MCF 10A (cell line): ENCODE measurements around the gene SESTD1. TPM values are rescaled to one million over a fixed set of nuclear protein-coding genes. Genes with fewer than 3 reads are reported as not detected.

Source experiments
- BruUV-seq: library from RNA; stranded (reverse); fragments of 400-500 nt; replicated peaks from 2 replicates; lab custom pipeline; 2021; lab: Mats Ljungman, UMichigan
- CTCF ChIA-PET: fragments of 300-600 bp; sonication (Branson Sonifier 250); formaldehyde crosslinking; extraction: SDS; loops from one replicate; lab custom pipeline; 2021; ENCODE audit warnings: antibody characterized with exemption, inconsistent platforms; lab: Yijun Ruan, JAX
- POLR2A ChIA-PET: fragments of 300-600, 350-650 bp; sonication (Branson Sonifier 250); formaldehyde crosslinking; extraction: SDS; loops from one replicate; lab custom pipeline; 2020; ENCODE audit warnings: antibody characterized with exemption, inconsistent platforms; lab: Yijun Ruan, JAX
- DNase-seq: peaks from one replicate; pipeline ENCODE4 v3.0.0-alpha.2; 2018; ENCODE audit not compliant: unreplicated experiment
- H3K27ac Mint-ChIP-seq: one replicate; pipeline ENCODE4 v1.8.0; 2022; ENCODE audit warnings: mild to moderate bottlenecking, low read depth, mixed read lengths; ENCODE audit not compliant: unreplicated experiment
- H3K27me3 Mint-ChIP-seq: one replicate; pipeline ENCODE4 v1.8.0; 2022; ENCODE audit warnings: mixed read lengths; ENCODE audit not compliant: insufficient read depth, unreplicated experiment
- H3K36me3 Mint-ChIP-seq: one replicate; pipeline ENCODE4 v1.8.0; 2022; ENCODE audit warnings: mild to moderate bottlenecking, moderate library complexity, mixed read lengths; ENCODE audit not compliant: insufficient read depth, unreplicated experiment
- H3K4me1 Mint-ChIP-seq: one replicate; pipeline ENCODE4 v1.8.0; 2022; ENCODE audit warnings: mixed read lengths; ENCODE audit not compliant: insufficient read depth, unreplicated experiment
- H3K4me3 Mint-ChIP-seq: one replicate; pipeline ENCODE4 v1.8.0; 2022; ENCODE audit warnings: mild to moderate bottlenecking, moderate library complexity, mixed read lengths; ENCODE audit not compliant: unreplicated experiment
- H3K9me3 Mint-ChIP-seq: one replicate; pipeline ENCODE4 v1.8.0; 2022; ENCODE audit warnings: mixed read lengths; ENCODE audit not compliant: unreplicated experiment
- CTCF ChIP-seq: fragments of 200-600 bp; IDR thresholded peaks from one replicate; pipeline ENCODE4 v1.8.0; 2022; ENCODE audit warnings: antibody characterized with exemption, mild to moderate bottlenecking; ENCODE audit not compliant: unreplicated experiment
- intact Hi-C: fragments of 100-400 bp; cut with micrococcal nuclease; formaldehyde crosslinking; loops from 2 replicates; pipeline ENCODE4 v1.14.1; 2022
- total RNA-seq: library from RNA; stranded (reverse); gene quantifications from 2 replicates; pipeline ENCODE4 v1.2.3, GENCODE V29; 2022

The SESTD1 gene
- total RNA-seq, 1 experiment from 2014 or later = 43.0 TPM

GRCh38 chr2:179285060-179285459, 20.4 kb upstream of the SESTD1 start:
- intact Hi-C loops = no loop called here
- H3K9me3 Mint-ChIP-seq = peaks cover 6% of the 10 kb centered on the region
- H3K27ac Mint-ChIP-seq = no peak overlapping the region
- BruUV-seq = no TSS peak
- CTCF ChIA-PET = no interaction called here
- POLR2A ChIA-PET = no interaction called here
- DNase-seq = no peak
- H3K4me1 Mint-ChIP-seq = no peaks in the 10 kb centered on the region
- no peak overlapping the region for H3K4me3 Mint-ChIP-seq
- no peak for TF ChIP-seq CTCF
- H3K36me3 Mint-ChIP-seq = no peaks in the 10 kb centered on the region
- H3K27me3 Mint-ChIP-seq = no peaks in the 10 kb centered on the region

GRCh38 chr2:179277429-179278196, 13.0 kb upstream of the SESTD1 start:
- CTCF ChIA-PET = interaction anchor here (0.6 to 1.7 kb wide), 7 partner anchors 10 to 452 kb away, joined by 3 to 6 read pairs (median 3); no protein-coding TSS in a partner anchor
- Mint-ChIP-seq H3K27me3 (no peaks in the 10 kb centered on the region), H3K4me3 (peak overlapping the region; percentile 28), H3K9me3 (no peaks in the 10 kb centered on the region), H3K4me1 (peaks cover 45% of the 10 kb centered on the region), H3K27ac (peak overlapping the region; percentile 71), H3K36me3 (no peaks in the 10 kb centered on the region)
- TF ChIP-seq CTCF = no peak
- no TSS peak for BruUV-seq
- peak; percentile 27 for DNase-seq
- intact Hi-C loops = loop anchor here (10.0 kb wide), 1 partner anchor 1163 kb away; the partner anchor contains the start of gene RBM45
- POLR2A ChIA-PET = interaction anchor here (0.7 to 3.8 kb wide), 12 partner anchors 9 to 145 kb away, joined by 3 to 31 read pairs (median 4); no protein-coding TSS in a partner anchor

DNA sequence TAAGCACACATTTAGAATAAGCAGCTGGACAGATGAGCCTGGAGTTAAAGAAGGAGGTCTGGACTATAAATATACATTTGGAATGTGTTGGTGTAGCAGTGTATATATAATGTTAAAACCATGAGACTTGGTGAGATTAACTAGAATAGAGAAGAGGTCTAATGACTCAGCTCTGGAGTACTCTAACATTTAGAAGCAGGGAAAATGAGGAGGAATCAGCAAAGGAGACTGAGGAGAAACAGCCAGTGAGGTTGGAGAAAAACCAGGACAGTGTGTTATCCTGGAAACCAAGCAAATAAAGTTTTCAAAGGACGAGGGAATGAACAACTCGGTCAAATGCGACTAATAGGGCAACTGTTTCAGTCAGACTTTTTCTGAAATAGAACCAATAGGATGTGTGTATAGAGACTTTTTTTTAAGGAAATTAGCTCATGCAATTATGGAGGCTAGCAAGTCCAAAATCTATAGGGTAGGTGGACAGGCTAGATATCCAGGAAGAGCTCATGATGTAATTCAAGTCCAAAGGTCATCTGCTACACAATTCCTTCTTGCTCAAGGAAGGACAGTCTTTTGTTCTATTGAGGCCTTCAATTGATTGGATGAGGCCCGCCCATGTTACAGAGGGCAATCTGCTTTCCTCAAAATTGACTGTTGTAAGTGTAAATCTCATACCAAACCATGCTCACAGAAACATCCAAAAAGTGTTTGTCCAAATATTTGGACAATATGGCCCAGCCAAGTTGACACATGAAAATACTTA, 10.8 kb upstream of the SESTD1 start:
- BruUV-seq = no TSS peak
- ChIA-PET CTCF (interaction anchor here (0.5 to 0.8 kb wide), 2 partner anchors 15 to 96 kb away, joined by 3 read pairs; no protein-coding TSS in a partner anchor), POLR2A (interaction anchor here (1.1 to 1.4 kb wide), 2 partner anchors 13 to 38 kb away, joined by 5 to 9 read pairs; no protein-coding TSS in a partner anchor)
- Mint-ChIP-seq H3K27ac (peak overlapping the region; percentile 95), H3K4me1 (peaks cover 59% of the 10 kb centered on the region), H3K36me3 (no peaks in the 10 kb centered on the region), H3K9me3 (no peaks in the 10 kb centered on the region), H3K27me3 (no peaks in the 10 kb centered on the region), H3K4me3 (no peak overlapping the region)
- no peak for TF ChIP-seq CTCF
- DNase-seq = no peak
- intact Hi-C loops = loop anchor here (10.0 kb wide), 1 partner anchor 1161 kb away; the partner anchor contains the start of gene RBM45
